HepG2 (cell line): Measurements from ENCODE around the gene ACTL8. TPM values are rescaled to one million over a fixed set of nuclear protein-coding genes. Genes with fewer than 3 reads are reported as not detected.

Experiments used
- ATAC-seq: fragments of 200-7000 bp; cut with Tn5 transposase; 3 replicates; pipeline ENCODE4 v1.9.1; 2020; ENCODE audit warnings: mild to moderate bottlenecking, moderate library complexity
- BruUV-seq: library from RNA; stranded (reverse); fragments of 400-500 nt; replicated peaks from 2 replicates; lab custom pipeline; 2021; lab: Mats Ljungman, UMichigan
- CTCF ChIA-PET: fragments of 300-600 bp; formaldehyde crosslinking; extraction: SDS; loops from one replicate; lab custom pipeline; 2021; ENCODE audit warnings: low total read pairs, inconsistent platforms, low intra/inter-chr PET ratio; lab: Yijun Ruan, JAX
- POLR2A ChIA-PET: fragments of 350-600 bp; sonication (Branson Sonifier 250); formaldehyde crosslinking; loops from one replicate; lab custom pipeline; 2020; ENCODE audit warnings: antibody characterized with exemption, inconsistent platforms; lab: Yijun Ruan, JAX
- DNase-seq: peaks from one replicate; pipeline ENCODE4 v3.0.0-alpha.2; 2015; ENCODE audit warnings: low spot score
- FAIRE-seq: peaks from 3 replicates; lab custom pipeline; 2011; peaks lifted over from hg19 to GRCh38; lab: Jason Lieb, UNC
- H2AFZ ChIP-seq: one replicate; pipeline ENCODE4 v1.6.1; 2011; ENCODE audit warnings: low read length, inconsistent platforms
- H3K27ac ChIP-seq: fragments of 300-600 bp; 3 replicates; pipeline ENCODE4 v1.8.0; 2011; ENCODE audit warnings: mixed run types, mild to moderate bottlenecking, mixed read lengths, low read length, inconsistent platforms; ENCODE audit not compliant: insufficient read depth; ENCODE audit errors: extremely low read length
- H3K27me3 ChIP-seq, 2 experiments: fragments of 200-600 bp in 1 of 2; 2 replicates in 1 of 2; 3 replicates in 1 of 2; pipeline versions ENCODE4 v1.6.0 to v1.8.0; 2011; ENCODE audit warnings: low read length in 2 of 2, mild to moderate bottlenecking in 2 of 2, moderate library complexity in 2 of 2, inconsistent platforms in 1 of 2; ENCODE audit not compliant: insufficient read depth in 2 of 2, control insufficient read depth in 1 of 2
- H3K36me3 ChIP-seq, 2 experiments: fragments of 200-600 bp in 1 of 2; replicated peaks in 1 of 2; 2 replicates in 1 of 2; 3 replicates in 1 of 2; pipeline versions ENCODE4 v1.5.1 to v1.8.0; 2011; ENCODE audit warnings: low read length in 2 of 2, inconsistent platforms in 1 of 2; ENCODE audit not compliant: insufficient read depth in 2 of 2, control insufficient read depth in 1 of 2
- H3K4me1 ChIP-seq: 2 replicates; pipeline ENCODE4 v1.5.1; 2012; ENCODE audit warnings: low read length, inconsistent platforms; ENCODE audit not compliant: insufficient read depth
- H3K4me2 ChIP-seq: 2 replicates; pipeline ENCODE4 v1.6.0; 2011; ENCODE audit warnings: low read depth, low read length, inconsistent platforms
- H3K4me3 ChIP-seq, 3 experiments: fragments of 200-600 bp in 1 of 3; sonication (generic), shearing (Covaris generic) in 1 of 3; replicated peaks in 1 of 3; 2 replicates each; pipeline ENCODE4 v1.5.1; 2011 to 2016; ENCODE audit warnings: low read length in 3 of 3, inconsistent platforms in 2 of 3, low read depth in 2 of 3, mild to moderate bottlenecking in 2 of 3, control low read depth in 1 of 3, mixed read lengths in 1 of 3; ENCODE audit not compliant: insufficient read depth in 1 of 3
- H3K79me2 ChIP-seq: one replicate; pipeline ENCODE4 v1.6.1; 2011; ENCODE audit warnings: low read length, inconsistent platforms; ENCODE audit not compliant: insufficient read depth
- H3K9ac ChIP-seq: 2 replicates; pipeline ENCODE4 v1.6.0; 2011; ENCODE audit warnings: mild to moderate bottlenecking, low read depth, low read length, inconsistent platforms; ENCODE audit not compliant: insufficient read depth
- H3K9me3 ChIP-seq: 2 replicates; pipeline ENCODE4 v1.5.1; 2012; ENCODE audit warnings: mild to moderate bottlenecking, low read length
- H4K20me1 ChIP-seq: 2 replicates; pipeline ENCODE4 v1.6.0; 2011; ENCODE audit warnings: inconsistent platforms, mild to moderate bottlenecking, low read length, moderate library complexity; ENCODE audit not compliant: insufficient read depth
- CREM ChIP-seq, 2 experiments: sonication (generic) in 1 of 2; formaldehyde crosslinking in 1 of 2; IDR thresholded peaks; 2 replicates each; pipeline versions ENCODE4 v1.4.0 to v1.6.1; 2016 to 2020; ENCODE audit warnings: antibody characterized with exemption in 1 of 2, mild to moderate bottlenecking in 1 of 2, missing genetic modification reagents in 1 of 2
- EP300 ChIP-seq, 3 experiments: sonication (generic) in 1 of 3; formaldehyde crosslinking in 1 of 3; IDR thresholded peaks; 2 replicates each; pipeline versions ENCODE4 v1.5.1 to v1.6.1; 2011 to 2020; ENCODE audit warnings: low read depth in 2 of 3, low read length in 2 of 3, borderline replicate concordance in 1 of 3, improper control_type of control experiment in 1 of 3, mild to moderate bottlenecking in 1 of 3, missing genetic modification reagents in 1 of 3, moderate library complexity in 1 of 3
- HOXA9 ChIP-seq: sonication (generic); formaldehyde crosslinking; IDR thresholded peaks from 2 replicates; pipeline ENCODE4 v1.8.1; 2022; ENCODE audit warnings: missing genetic modification reagents, mild to moderate bottlenecking, moderate library complexity, borderline replicate concordance
- MXI1 ChIP-seq: IDR thresholded peaks from 3 replicates; pipeline ENCODE4 v1.6.1; 2012; ENCODE audit warnings: low read depth, low read length, inconsistent platforms, borderline replicate concordance
- NFE2L2 ChIP-seq: fragments of 150-350 bp; IDR thresholded peaks from 2 replicates; pipeline ENCODE4 v1.6.1; 2014; ENCODE audit warnings: low read length
- TAF15 ChIP-seq: fragments of 200-400 bp; formaldehyde crosslinking; IDR thresholded peaks from one replicate; pipeline ENCODE4 v1.6.1; 2018; ENCODE audit warnings: mild to moderate bottlenecking, low read depth, low read length; ENCODE audit not compliant: poor library complexity, severe bottlenecking
- ZNF143 ChIP-seq: sonication (generic); formaldehyde crosslinking; IDR thresholded peaks from 2 replicates; pipeline ENCODE4 v1.4.0; 2020; ENCODE audit warnings: missing genetic modification reagents
- ZNF780A ChIP-seq: sonication (generic); formaldehyde crosslinking; IDR thresholded peaks from 2 replicates; pipeline ENCODE4 v1.8.0; 2022; ENCODE audit warnings: mild to moderate bottlenecking, missing genetic modification reagents, moderate library complexity
- WGBS: methylation state at CpG from one replicate; pipeline ENCODE4 v1.1.6; 2017; ENCODE audit warnings: low lambda C conversion rate; 5-methylcytosine and 5-hydroxymethylcytosine counted together
- in situ Hi-C: cut with HindIII; loops from 2 replicates; pipeline ENCODE4 v1.10.0; 2017; ENCODE audit warnings: low pct_unique_long_range_greater_than_20kb; ENCODE audit not compliant: extremely low pct_ligation_motif_present
- intact Hi-C: fragments of 100-400 bp; cut with micrococcal nuclease; formaldehyde crosslinking; loops from one replicate; pipeline ENCODE4 v1.10.0; 2022; ENCODE audit not compliant: unreplicated experiment
- polyA plus RNA-seq, 8 experiments: library from polyadenylated mRNA; depleted of rRNA in 3 of 8; stranded (reverse) in 7 of 8; unstranded in 1 of 8; fragments of >200 nt; fragmentation: Illumina TruSeq in 4 of 8; extraction: Trizol in 4 of 8; gene quantifications; 2 replicates each; pipeline versions ENCODE4 v1.2.1 to v1.2.3, GENCODE V29; 2011 to 2016; ENCODE audit warnings: low read depth in 4 of 8, missing spikeins in 1 of 8, mixed read lengths in 1 of 8; ENCODE audit not compliant: insufficient read depth in 1 of 8
- total RNA-seq, 5 experiments: library from RNA; depleted of rRNA; stranded (reverse); fragments of >200 nt; fragmentation: Illumina TruSeq; extraction: Trizol; gene quantifications; 2 replicates each; pipeline ENCODE4 v1.2.3, GENCODE V29; 2016; ENCODE audit warnings: low read depth in 1 of 5
- TF ChIP-seq, protein P1 (sequence below): sonication (generic); formaldehyde crosslinking; IDR thresholded peaks from 2 replicates; pipeline ENCODE4 v1.4.0; 2020; ENCODE audit warnings: missing genetic modification reagents

The ACTL8 gene
- total and polyA plus RNA-seq, 2 of the 13 experiments (the other 11 are each of a cell fraction or from before 2014, with no cell fraction given) = 0.09 to 0.64 TPM

DNA sequence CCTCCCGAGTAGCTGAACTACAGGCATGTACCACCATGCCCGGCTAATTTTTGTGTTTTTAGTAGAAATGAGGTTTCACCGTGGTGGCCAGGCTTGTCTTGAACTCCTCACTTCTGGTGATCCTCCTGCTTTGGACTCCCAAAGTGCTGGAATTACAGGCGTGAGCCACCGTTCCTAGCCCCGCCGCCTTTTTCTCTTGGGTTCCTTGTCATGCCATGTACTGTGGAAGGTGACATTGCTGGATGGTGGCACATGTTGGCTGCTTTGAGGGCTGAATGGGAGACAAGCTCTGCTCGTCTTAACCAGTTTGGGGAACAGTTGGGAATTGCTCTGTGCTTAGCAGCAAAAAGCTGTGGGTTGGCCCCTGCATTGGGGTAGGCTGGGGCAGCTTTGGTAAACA lies 22.7 kb downstream of the ACTL8 start:
- Histone ChIP-seq H2AFZ (no peak overlapping the region), H3K9ac (no peak overlapping the region)
- TF ChIP-seq EP300 (IDR thresholded peaks at IDR 0.05; ENCODE audit: low read depth in 2 of 2, low read length in 2 of 2) = no peak
- no peak for TF ChIP-seq EP300 (CRISPR knock-in tag; IDR thresholded peaks at IDR 0.05; ENCODE audit: borderline replicate concordance)
- TF ChIP-seq, all 625 proteins: peak for 0
- DNase-seq (no peak), ATAC-seq (no peak), FAIRE-seq (no peak)
- no peaks in the 10 kb centered on the region for H3K4me1 ChIP-seq
- H3K4me2 ChIP-seq = no peak overlapping the region
- H3K4me3 ChIP-seq = no peak overlapping the region
- H3K27ac ChIP-seq = no peak overlapping the region
- 35% methylated on average over 8 of the region's 8 CpGs for WGBS
- H3K79me2 ChIP-seq = no peaks in the 10 kb centered on the region
- H3K36me3 ChIP-seq = no peaks in the 10 kb centered on the region
- peaks cover 3 to 58% of the 10 kb centered on the region in 2 experiments; a peak in 4 of 5 replicates for H3K27me3 ChIP-seq
- POLR2A ChIA-PET = no interaction called here
- H4K20me1 ChIP-seq = peaks cover 6% of the 10 kb centered on the region; the same call in 1 of the 2 replicates
- BruUV-seq = no TSS peak
- intact Hi-C loops (no loop called here), in situ Hi-C loops (no loop called here)
- CTCF ChIA-PET = no interaction called here
- H3K9me3 ChIP-seq = no peaks in the 10 kb centered on the region

DNA sequence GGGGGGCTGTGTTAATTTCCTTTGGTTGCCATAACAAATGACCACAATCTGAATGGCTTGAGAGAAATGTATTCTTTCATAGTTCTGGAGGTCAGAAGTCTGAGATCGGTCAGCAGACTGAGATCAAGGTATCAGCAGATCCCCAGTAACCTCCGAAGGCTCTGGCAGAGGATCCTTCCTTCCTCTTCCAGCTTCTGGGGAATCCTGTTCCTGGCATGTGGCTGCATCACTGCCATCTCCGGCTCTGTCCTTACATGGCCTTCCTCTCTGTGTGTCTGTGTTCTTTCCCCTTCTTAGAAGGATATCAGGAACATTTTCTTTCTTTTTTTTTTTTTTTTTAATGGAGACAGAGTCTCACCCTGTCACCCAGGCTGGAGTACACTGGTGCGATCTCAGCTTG lies 25.8 kb downstream of the ACTL8 start:
- no TSS peak for BruUV-seq
- POLR2A ChIA-PET = no interaction called here
- peaks cover 1 to 51% of the 10 kb centered on the region in 2 experiments; a peak in 3 of 5 replicates for H3K27me3 ChIP-seq
- H3K9ac ChIP-seq = no peak overlapping the region
- no peaks in the 10 kb centered on the region for H3K36me3 ChIP-seq
- intact Hi-C loops = no loop called here
- peaks cover 6% of the 10 kb centered on the region; the same call in 1 of the 2 replicates for H4K20me1 ChIP-seq
- 13% methylated on average over 4 of the region's 4 CpGs for WGBS
- CTCF ChIA-PET = no interaction called here
- in situ Hi-C loops = no loop called here
- no peaks in the 10 kb centered on the region for H3K79me2 ChIP-seq
- no peaks in the 10 kb centered on the region for H3K4me1 ChIP-seq
- H3K27ac ChIP-seq = no peak overlapping the region
- H3K4me2 ChIP-seq = no peak overlapping the region
- no peaks in the 10 kb centered on the region for H3K9me3 ChIP-seq
- no peak overlapping the region for H3K4me3 ChIP-seq
- no peak for TF ChIP-seq NFE2L2
- TF ChIP-seq MXI1 = no peak
- TF ChIP-seq CREM (IDR thresholded peaks at IDR 0.05) = no peak
- TF ChIP-seq CREM (CRISPR knock-in tag; IDR thresholded peaks at IDR 0.05) = no peak
- no peak for TF ChIP-seq ZNF143
- no peak for TF ChIP-seq TAF15
- TF ChIP-seq ZNF780A (CRISPR knock-in tag) = no peak
- TF ChIP-seq HOXA9 (CRISPR knock-in tag) = no peak
- TF ChIP-seq, protein P1, sequence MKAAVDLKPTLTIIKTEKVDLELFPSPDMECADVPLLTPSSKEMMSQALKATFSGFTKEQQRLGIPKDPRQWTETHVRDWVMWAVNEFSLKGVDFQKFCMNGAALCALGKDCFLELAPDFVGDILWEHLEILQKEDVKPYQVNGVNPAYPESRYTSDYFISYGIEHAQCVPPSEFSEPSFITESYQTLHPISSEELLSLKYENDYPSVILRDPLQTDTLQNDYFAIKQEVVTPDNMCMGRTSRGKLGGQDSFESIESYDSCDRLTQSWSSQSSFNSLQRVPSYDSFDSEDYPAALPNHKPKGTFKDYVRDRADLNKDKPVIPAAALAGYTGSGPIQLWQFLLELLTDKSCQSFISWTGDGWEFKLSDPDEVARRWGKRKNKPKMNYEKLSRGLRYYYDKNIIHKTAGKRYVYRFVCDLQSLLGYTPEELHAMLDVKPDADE = no peak
- no peak for ATAC-seq
- no peak for DNase-seq
- no peak overlapping the region for H2AFZ ChIP-seq
- no peak for FAIRE-seq
